ENCODE results near the gene LY9. TPM values are rescaled to one million over a fixed set of nuclear protein-coding genes. Genes with fewer than 3 reads are reported as not detected.

The LY9 gene
- total RNA-seq, 2 donors from 2014 or later, result not detected

- H3K27ac Mint-ChIP-seq, result no peak overlapping the region
- H3K27ac ChIP-seq (ENCODE audit: low read depth, low read length), result no peak overlapping the region
These were observed 40.5 kb upstream of the LY9 start for GRCh38 chr1:160755461-160755860.

GRCh38 chr1:160755911-160756848, 39.8 kb upstream of the LY9 start:
- Mint-ChIP-seq H3K36me3 (ENCODE audit: low read depth) (no peaks in the 10 kb centered on the region), H3K4me3 (no peak overlapping the region), H3K27me3 (ENCODE audit: insufficient read depth) (peaks cover 6% of the 10 kb centered on the region), H3K4me1 (no peaks in the 10 kb centered on the region), H3K27ac (no peak overlapping the region), H3K9me3 (no peaks in the 10 kb centered on the region)
- Histone ChIP-seq H3K27me3 (ENCODE audit: control insufficient read depth, insufficient read depth, low read length, poor library complexity, severe bottlenecking) (peaks cover 3% of the 10 kb centered on the region), H3K4me1 (ENCODE audit: control insufficient read depth, insufficient read depth, low read length) (no peaks in the 10 kb centered on the region), H3K9me3 (ENCODE audit: control insufficient read depth, low read length) (no peaks in the 10 kb centered on the region), H3K27ac (ENCODE audit: low read depth, low read length) (no peak overlapping the region), H3K4me3 (ENCODE audit: low read length) (no peak overlapping the region), H3K36me3 (ENCODE audit: control insufficient read depth, insufficient read depth, low read length) (no peaks in the 10 kb centered on the region), H3K9ac (ENCODE audit: extremely low read depth, low read length, poor library complexity, severe bottlenecking) (no peak overlapping the region)
- WGBS, 2 experiments (ENCODE audit: insufficient coverage in 1 of 2, insufficient read length in 1 of 2), result 83 to 88% methylated on average over 1 to 5 of the region's 5 CpGs
- no peak for DNase-seq
- TF ChIP-seq, protein P1, sequence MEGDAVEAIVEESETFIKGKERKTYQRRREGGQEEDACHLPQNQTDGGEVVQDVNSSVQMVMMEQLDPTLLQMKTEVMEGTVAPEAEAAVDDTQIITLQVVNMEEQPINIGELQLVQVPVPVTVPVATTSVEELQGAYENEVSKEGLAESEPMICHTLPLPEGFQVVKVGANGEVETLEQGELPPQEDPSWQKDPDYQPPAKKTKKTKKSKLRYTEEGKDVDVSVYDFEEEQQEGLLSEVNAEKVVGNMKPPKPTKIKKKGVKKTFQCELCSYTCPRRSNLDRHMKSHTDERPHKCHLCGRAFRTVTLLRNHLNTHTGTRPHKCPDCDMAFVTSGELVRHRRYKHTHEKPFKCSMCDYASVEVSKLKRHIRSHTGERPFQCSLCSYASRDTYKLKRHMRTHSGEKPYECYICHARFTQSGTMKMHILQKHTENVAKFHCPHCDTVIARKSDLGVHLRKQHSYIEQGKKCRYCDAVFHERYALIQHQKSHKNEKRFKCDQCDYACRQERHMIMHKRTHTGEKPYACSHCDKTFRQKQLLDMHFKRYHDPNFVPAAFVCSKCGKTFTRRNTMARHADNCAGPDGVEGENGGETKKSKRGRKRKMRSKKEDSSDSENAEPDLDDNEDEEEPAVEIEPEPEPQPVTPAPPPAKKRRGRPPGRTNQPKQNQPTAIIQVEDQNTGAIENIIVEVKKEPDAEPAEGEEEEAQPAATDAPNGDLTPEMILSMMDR (conservative IDR thresholded peaks at IDR 0.05), result no peak

More at GRCh38 chr1:160755461-160755860, 40.5 kb upstream of the LY9 start:
- Histone ChIP-seq H3K4me3 (ENCODE audit: low read length) (no peak overlapping the region), H3K27me3 (ENCODE audit: control insufficient read depth, insufficient read depth, low read length, poor library complexity, severe bottlenecking) (peaks cover 10% of the 10 kb centered on the region), H3K36me3 (ENCODE audit: control insufficient read depth, insufficient read depth, low read length) (no peaks in the 10 kb centered on the region), H3K9ac (ENCODE audit: extremely low read depth, low read length, poor library complexity, severe bottlenecking) (no peak overlapping the region), H3K4me1 (ENCODE audit: control insufficient read depth, insufficient read depth, low read length) (no peaks in the 10 kb centered on the region), H3K9me3 (ENCODE audit: control insufficient read depth, low read length) (no peaks in the 10 kb centered on the region)
- TF ChIP-seq, protein P1 (conservative IDR thresholded peaks at IDR 0.05), result no peak
- Mint-ChIP-seq H3K9me3 (no peaks in the 10 kb centered on the region), H3K36me3 (ENCODE audit: low read depth) (no peaks in the 10 kb centered on the region), H3K4me1 (no peaks in the 10 kb centered on the region), H3K27me3 (ENCODE audit: insufficient read depth) (peaks cover 13% of the 10 kb centered on the region), H3K4me3 (no peak overlapping the region)
- DNase-seq, result no peak
- 100% methylated on average over 1 to 2 of the region's 2 CpGs for WGBS, 2 experiments (ENCODE audit: insufficient coverage in 1 of 2, insufficient read length in 1 of 2)

GRCh38 chr1:160756849-160757201, 39.1 kb upstream of the LY9 start:
- peaks cover 2% of the 10 kb centered on the region for H3K27me3 Mint-ChIP-seq (ENCODE audit: insufficient read depth)
- WGBS, 2 experiments (ENCODE audit: insufficient coverage in 1 of 2, insufficient read length in 1 of 2), result 86 to 92% methylated on average over 2 of the region's 2 CpGs
- Histone ChIP-seq H3K4me3 (ENCODE audit: low read length) (no peak overlapping the region), H3K9ac (ENCODE audit: extremely low read depth, low read length, poor library complexity, severe bottlenecking) (no peak overlapping the region), H3K27me3 (ENCODE audit: control insufficient read depth, insufficient read depth, low read length, poor library complexity, severe bottlenecking) (no peaks in the 10 kb centered on the region), H3K9me3 (ENCODE audit: control insufficient read depth, low read length) (no peaks in the 10 kb centered on the region), H3K27ac (ENCODE audit: low read depth, low read length) (no peak overlapping the region), H3K36me3 (ENCODE audit: control insufficient read depth, insufficient read depth, low read length) (no peaks in the 10 kb centered on the region), H3K4me1 (ENCODE audit: control insufficient read depth, insufficient read depth, low read length) (no peaks in the 10 kb centered on the region)
- H3K4me3 Mint-ChIP-seq, result no peak overlapping the region
- TF ChIP-seq, protein P1 (conservative IDR thresholded peaks at IDR 0.05), result no peak
- DNase-seq, result no peak
- H3K9me3 Mint-ChIP-seq, result no peaks in the 10 kb centered on the region
- no peak overlapping the region for H3K27ac Mint-ChIP-seq
- no peaks in the 10 kb centered on the region for H3K36me3 Mint-ChIP-seq (ENCODE audit: low read depth)
- H3K4me1 Mint-ChIP-seq, result no peaks in the 10 kb centered on the region

Measured in endodermal cell (in vitro differentiated cells).